ENCODE results near the gene MCTP1.
"Not testable (repeated sequence)": the region's sequence is repeated elsewhere in the genome, so short reads cannot be mapped to it uniquely, and the experiment has no call there.

Gene MCTP1

DNA sequence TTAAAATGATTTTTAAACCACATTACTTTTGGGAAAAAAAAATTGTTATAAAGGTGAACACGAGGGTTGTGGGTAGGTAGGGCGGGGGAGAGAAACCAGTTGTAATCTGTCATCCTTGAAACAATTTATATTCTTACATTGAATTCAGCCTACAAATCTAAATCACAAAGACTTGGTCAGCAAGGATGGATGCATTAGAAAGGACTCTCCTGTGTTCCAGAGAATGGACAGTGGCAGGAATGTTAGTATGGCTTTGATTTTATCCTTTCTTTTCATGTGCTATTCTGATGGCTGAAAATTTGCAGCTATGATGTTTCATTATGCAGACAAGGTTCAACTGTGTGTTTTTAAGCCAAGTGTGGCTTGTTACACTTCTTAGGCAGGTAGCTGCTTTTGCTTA lies 431.8 kb downstream of the MCTP1 start:
- no peak for DNase-seq

DNA sequence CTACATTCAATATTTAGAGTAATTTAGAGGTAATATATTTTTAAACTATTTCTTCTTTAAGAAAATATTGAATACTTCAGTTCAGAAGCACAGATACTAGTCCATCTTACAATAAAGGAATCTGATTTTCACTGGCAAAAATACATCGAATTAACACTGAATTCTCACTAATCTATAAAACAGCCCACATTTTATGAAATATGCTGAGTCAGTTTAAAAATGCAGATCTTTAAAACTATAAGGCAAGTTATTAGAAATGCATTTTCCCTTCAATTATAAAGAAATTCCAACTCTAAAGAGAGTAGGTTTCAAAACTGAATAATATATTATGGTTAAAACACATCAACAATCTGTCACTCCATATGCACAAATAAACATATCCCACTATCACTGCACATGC lies 433.9 kb downstream of the MCTP1 start:
- no peak for DNase-seq

DNA sequence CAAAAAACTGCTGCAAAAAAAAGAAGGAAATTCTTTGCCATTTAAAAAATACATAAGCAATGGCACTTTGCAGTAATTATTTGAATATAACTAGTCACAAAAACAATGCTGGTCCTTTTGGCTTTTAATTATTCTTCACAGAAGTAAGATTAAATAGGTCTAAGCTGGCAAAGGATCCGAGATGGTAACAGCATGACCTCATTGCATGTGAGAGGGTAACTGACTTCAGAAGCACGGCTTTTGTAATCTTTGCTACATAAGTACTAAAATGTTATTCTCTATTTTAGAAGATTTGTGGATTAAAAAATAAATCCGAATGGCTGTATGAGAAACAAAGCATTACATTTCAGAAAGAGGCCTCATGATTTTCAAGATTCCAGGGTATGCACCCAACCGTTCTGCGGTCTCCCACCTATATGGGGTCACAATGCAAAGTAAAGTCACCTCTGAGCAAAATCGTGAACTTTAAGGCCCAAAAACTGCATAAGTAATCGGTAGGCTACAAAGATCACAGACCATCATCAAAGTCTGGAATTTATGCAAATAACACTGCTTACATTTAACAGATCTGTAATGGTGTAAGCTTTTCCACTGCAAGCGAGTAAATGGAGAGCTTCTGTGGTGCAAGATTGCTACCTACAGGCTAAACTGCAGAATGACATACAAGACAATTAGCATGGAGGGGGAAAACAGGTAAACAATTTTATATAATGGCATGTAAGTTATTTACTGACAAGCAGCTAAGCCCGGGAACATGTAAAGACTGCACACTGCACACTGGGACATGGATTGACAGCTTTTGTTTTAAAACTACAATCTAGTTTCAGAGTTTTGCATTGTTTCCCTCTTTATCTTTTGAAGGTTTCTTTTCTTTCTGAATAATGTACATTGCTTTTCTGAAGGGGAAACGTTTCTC lies 434.8 kb downstream of the MCTP1 start:
- DNase-seq: peak; percentile 23

DNA sequence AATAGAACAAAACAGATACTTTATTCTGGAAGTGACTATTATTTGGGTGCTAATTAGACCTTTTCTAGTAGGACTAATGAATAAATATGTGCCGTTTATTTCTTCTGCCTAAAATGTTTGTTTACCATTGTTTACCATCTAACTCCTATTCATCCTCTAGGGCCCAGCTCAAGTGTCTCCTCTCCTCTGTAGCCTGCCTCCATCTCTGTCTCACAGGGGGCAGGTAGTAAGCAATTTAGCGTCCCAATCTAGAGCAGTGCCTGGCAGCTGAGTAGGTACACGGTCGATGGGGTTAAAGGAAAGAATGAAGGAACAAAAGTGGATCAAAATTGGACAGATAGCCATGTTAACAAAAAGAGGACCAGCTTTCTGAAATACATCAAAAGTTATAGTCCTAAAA lies 435.6 kb downstream of the MCTP1 start:
- no peak for DNase-seq

DNA sequence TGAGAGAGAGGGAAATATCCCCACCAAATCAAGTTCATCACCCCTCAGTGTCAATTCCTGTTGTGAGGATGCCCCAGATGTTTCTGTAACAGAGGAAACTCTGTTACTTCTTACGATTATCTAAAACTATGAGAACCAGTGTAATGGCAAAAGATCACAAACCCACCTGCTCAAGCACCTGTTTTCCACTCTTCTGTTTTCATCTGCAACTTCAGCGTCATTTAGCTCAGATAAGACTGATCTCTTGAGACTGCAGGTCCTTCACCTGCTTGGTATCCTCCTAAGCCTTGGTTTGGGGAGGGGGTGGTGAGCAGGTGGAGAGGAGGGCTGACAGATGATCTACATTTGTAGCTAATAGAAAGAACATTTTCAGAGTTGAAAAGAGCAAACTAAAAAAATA lies 437.2 kb downstream of the MCTP1 start:
- no peak for DNase-seq

DNA sequence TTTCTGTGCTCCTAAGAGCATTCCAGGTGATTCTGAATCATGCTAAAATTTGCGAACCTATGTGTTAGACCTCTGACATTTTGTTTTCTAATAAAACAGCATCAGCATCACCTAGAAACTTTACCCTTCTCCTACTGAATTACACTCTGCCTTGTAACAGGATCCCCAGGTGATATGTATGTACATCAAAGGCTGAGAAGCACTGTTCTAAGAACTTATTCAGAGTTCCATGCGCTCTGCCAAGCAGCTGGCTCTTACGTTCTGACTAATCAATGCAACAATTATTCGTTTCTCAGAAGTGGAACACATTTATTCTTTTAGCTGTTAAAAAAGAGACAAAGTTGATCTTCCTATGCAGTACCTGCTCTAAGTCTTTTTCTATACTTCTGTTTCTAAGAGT lies 437.9 kb downstream of the MCTP1 start:
- DNase-seq: no peak

DNA sequence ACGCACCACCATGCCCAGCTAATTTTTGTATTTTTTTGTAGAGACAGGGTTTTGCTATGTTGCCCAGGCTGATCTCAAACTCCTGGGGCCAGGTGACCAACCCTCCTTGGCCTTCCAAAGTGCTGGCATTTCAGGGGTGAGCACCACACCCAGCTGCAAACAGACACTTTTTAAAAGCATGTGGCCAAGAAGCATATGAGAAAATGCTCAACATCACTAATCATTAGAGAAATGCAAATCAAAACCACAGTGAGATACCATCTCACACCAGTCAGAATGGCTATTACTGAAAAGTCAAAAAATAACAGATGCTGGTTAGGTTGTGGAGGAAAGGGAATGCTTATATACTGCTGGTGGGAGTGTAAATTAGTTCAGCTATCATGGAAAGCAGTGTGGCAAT lies 439.2 kb downstream of the MCTP1 start:
- not testable (repeated sequence) for DNase-seq

DNA sequence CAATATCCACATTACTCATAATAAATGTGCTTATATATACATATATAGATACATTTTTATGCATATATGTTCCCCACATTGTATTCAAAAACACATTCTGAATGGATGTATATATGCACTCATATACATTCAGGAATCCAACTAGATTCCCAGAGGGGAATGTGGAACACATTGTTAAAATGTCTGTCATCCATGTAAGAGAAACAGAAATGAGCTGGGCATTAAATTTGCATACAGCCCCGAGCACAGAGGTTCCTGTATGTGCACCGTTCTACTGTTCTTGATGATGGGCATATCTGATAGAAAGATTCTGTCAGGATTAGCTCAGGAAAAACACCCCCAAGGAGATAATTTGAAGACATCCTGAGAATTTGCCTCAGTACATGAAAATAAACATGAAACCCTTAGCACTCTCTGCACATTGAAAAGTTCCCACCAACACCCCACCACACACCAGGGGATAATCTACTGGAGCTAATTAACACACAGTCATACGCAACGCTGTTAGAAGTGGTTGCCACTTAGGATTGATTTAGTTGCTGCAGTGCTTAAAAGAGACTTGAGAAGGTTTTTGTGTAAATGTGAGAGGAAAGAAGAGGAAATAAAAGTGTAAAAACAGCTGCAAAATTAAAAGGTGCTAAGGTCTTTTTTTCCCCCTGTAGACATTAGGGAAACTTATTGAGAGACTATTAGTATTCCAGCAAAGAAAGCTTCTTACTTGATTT lies 443.1 kb downstream of the MCTP1 start:
- no peak for DNase-seq

DNA sequence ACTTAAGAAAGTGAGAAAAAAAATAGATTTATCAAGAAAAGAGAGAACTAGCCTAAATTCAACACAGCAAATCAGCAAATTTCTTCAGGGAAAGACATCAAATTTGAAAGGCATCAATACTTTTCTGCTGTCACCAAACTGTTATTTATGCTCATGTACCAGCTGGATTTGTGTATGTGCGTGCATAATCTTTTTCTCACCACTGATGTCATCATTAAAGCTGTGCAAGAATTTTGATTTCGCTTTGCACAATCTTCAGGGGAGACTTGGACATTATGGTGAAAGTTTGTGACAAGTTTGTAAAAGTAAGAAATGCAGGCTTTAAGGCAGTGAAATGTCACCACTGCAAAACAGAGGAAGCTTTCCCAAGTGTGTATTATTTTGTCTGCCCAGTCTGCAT lies 451.0 kb downstream of the MCTP1 start:
- no peak for DNase-seq

DNA sequence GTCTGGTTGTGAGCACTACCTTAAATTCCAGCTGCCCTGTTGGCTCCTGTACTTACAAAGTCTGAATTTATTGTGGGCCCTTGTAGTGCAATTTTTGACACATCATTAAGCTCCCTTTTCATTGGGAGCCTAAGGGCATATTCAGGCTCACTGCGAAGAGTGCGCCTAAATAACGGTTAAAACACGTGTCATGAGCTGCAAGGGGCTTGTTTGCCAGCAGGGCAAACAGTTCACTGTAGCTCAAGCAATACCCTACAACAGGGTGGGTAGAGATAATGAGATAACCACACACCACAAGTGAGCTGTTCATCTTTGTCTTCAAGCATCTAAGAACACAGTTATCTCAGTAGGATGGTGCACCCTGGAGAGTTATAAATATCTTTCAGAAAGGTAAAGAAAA lies 452.2 kb downstream of the MCTP1 start:
- no peak for DNase-seq

DNA sequence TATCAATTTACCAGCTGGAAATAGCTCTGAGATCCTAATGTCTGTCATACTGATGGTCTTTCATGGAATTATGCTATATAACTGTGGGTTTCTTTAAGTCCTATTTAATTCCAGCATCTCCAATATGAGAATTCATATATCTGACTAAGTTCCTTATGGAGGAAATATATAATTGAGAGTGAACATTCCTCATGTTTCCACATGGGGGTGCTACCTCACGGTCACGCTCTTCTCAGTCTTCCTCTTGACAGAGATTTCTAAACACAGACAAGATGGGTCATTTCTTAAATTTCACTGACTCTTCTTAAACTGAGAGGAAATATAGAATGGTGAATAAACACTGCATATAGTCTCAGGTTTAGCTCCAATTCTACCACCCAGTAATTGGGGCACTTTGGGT lies 454.4 kb downstream of the MCTP1 start:
- no peak for DNase-seq

DNA sequence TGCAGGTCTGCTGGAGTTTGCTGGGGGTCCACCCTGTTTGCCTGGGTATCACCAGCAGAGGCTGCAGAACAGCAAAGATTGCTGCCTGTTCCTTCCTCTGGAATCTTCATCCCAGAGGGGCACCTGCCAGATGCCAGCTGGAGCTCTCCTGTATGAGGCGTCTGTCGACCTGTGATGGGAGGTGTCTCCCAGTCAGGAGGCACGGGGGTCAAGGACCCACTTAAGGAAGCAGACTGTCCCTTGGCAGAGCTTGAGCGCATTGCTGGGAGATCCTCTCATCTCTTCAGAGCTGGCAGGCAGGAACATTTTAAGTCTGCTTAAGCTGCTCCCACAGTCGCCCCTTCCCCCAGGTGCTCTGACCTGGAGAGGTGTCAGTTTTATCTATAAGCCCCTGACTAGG lies 456.7 kb downstream of the MCTP1 start:
- DNase-seq: not testable (repeated sequence)

DNA sequence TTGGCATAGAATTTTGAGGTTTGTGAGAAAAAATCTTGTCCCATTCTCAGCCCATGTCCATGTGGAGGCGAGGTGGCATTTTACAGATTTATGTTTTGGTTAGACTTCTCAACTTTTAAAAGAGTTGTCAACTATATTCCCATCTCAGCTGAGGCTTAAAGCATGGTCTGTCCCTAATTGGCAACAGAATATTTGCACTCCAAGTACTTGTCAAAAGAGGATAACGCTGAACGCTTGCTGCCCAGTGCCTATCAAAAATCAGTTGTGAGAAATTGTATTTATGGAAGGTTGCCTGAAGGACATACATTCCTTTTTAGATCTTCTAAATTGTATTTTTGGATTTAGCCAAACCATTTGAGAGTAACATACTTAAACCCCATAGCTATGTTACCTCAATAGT lies 464.4 kb downstream of the MCTP1 start:
- DNase-seq: no peak

DNA sequence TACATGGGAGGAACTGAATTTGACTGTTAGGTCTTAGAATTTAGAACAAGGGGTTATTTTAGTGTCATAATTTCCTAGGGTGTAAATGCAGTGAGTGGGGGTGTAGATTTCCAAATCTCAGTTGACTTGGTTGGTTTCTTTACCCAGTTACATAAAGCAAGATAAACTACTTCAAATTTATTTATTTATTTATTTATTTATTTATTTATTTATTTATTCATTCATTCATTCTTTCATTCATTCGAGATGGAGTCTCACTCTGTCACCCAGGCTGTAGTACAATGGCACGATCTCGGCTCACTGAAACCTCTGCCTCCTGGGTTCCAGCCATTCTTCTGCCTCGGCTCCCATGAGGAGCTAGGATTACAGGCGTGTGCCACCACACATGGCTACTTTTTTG lies 466.0 kb downstream of the MCTP1 start:
- no peak for DNase-seq

DNA sequence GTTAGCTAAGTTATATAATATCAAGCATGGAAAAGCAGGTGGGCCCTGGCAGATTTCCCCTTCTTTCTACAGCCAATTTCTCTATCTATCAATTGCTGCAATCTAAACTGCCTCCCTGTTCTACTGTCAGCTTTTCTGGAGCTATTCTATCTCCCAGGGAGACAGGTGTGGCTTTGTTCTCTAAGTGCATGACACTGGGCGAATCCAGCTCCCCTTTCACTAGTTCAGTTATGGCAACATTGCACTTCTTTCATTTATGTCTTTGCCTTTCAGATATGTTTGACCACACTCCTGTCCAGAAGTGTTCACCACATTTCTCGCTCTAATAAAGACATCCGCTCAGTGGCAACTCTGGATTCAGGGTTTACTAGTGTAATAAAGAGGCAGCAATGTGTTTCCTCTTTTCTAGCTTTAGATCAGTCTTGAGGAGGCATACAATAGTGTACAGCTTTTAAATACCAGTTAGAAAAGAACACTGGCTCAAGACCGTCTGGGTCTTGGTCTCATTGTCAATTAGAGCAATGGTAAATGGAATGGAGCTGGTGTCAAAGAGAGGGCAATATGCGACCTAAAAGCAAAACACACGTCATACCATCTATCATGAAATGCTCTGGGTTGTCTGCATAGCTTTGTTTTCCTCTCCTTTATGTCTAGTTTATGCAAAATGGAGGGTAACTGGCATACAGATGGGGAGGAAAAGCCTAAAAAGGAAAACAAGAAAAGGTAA lies 469.4 kb downstream of the MCTP1 start:
- DNase-seq: no peak

DNA sequence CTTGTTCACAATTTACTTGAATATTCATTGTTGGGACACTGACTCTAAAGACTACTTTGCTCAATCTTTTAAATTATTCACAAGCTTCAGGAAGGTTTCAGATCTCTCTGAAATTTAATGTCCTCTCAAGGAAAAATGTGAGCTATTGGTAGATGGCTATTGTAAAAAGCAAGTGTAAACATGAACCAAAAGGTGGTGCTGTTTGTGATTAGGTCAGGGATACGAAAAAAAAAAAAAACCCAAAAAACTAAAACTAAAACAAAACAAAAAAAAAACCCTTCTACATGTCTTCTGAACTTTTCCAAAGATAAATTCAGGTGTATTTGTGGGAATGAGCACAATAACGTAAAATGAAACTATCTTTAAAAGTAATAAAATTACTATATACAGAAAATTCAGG lies 472.7 kb downstream of the MCTP1 start:
- no peak for DNase-seq

DNA sequence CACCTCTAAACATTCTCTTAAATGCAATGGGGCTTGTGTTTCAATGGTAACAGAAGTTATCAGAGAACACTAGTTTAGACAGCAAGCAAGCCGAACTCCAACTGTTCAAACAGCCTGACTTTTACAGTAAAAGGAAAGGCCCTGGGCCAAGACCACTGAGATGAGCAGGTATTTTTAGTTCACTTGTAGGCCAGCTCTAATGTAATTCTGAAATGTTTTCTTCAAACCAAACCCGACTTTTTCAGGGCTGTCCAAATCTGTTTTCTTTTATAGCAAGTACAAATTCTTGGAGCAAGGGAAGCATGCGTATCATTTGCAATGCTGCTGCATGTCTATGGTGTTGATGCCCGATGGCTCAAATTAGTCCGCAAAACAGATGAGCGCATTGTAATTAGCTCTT lies 473.6 kb downstream of the MCTP1 start:
- DNase-seq: no peak

DNA sequence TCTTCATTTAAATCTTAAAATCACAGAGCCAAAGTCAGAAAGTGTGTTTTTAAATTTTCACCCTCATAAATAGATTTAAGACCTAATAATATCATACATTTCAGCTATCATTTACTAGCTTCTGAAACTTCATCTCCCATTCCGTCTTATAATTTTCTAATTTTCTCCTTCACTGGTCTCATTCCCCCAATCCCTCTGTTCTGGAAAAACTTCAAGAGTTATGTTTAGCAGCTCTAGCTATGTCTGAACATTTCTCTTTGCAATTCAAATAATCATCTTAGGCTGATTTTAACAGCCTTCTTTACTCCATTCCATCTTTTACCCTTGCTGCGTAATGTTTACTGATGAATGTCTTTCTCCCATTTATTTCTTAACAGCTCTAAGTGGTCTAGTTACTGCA lies 474.0 kb downstream of the MCTP1 start:
- DNase-seq: no peak

DNA sequence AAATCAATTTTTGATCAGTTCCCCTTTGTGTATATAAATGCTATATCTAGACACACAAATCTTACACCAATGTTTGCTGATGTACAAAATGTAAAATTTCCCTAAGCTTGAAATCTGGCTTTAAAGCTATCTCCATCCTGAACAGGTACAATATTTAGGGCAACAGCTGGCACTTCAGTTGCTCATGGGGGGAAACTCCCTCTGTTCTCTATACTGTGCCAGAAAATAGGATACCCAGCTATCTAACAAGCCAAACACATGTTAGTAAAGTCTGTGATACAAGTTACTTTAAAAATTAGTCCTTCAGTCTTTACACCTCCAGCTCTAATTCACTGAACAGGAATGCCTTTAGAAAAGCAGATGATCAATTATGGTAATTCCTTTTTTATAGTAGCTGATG lies 474.6 kb downstream of the MCTP1 start:
- DNase-seq: no peak

DNA sequence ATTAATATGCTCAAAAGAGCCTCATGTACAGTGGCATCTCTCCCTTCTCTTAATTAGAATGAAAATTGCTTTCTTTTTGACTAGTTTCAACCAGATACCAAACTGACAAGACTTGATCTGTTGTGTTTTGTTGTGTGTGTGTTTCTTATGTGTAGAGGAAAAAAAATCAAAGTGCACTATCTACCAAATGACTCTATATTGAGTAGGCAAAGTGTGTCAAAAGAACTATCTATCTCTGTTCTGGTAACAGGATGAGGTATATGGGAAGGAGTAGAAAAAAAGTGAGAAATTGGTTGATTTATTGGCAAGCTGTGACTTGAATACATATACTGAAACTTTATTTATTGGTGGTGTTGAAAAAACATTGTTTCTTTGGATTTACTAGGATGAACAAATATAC lies 476.4 kb downstream of the MCTP1 start:
- no peak for DNase-seq

DNA sequence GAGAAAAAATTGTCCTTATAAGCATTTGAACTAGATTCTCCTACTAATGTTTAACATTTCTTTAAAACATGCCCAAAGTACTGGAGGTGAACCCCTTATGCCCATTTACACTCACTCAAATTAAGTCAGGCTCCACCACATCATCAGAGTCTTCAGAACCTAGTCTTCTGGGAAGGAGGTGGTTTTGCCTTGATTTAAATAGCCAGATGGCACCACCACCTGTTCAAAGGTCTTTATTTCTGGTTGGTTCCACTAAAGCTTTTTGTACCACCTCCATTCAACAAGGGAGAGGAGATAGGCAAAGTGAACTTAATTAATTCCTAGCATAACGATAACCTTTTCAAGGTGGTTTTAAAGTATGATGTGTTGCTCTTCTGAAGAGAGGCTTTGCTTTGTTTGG lies 476.9 kb downstream of the MCTP1 start:
- DNase-seq: no peak

DNA sequence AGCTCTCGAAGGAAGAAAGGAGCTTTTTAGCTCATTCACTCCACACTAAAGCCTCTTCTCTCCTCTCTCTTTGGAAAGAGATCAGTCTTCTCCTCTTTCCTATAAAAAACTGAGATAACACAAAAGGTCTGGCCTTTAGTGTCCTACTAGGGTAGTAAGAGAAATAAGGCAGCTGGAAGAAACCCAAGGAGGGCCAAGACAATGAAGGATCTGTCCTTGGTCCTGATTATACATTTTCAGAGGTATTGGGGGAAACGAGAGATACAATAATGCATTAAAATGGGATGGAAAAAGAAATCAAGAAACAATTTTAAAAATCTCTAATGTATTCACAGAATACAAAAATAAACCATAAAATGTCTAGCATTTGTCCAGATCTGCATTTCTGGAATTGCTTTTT lies 482.4 kb downstream of the MCTP1 start:
- no peak for DNase-seq

DNA sequence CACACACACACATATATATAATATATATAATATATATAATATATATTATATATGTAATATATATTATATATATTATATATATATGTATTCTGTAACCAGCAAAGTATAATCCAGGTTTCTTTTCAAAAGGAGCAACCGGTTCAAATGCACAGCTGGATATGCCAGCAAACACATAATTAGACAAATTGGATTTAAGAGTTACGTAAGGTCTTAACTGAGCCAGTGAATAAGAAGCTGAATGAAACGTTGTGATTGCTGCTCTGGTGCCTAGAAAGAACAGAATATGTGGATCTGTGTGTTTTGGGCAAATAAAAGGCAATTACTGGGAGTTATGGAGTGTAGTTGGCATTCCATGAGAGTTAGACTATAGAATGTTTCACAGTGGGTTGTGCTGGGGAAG lies 488.3 kb downstream of the MCTP1 start:
- no peak for DNase-seq

DNA sequence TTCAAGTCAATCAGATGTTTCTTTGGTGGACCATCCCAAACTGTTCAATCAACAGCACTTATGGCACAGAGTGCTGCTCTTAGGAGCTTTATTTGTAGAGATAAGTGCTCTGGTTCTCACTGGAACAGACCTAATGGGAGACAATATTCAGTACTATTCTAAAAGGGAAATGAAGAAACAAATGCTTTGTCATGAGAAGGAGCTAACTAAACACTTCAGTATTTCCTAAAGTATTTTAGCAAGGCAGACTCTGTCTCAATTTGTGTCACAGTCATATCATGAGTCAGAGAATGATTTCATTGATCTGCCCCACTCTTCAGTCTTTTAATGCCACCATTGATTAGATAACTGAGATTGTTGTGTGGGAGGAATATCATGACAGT lies 491.1 kb downstream of the MCTP1 start:
- no peak for DNase-seq
